ENCODE results near the gene RARA. TPM values are rescaled to one million over a fixed set of nuclear protein-coding genes. Genes with fewer than 3 reads are reported as not detected.

RARA gene
- total RNA-seq, 2 donors from 2014 or later: 46.8 to 73.4 TPM

DNA sequence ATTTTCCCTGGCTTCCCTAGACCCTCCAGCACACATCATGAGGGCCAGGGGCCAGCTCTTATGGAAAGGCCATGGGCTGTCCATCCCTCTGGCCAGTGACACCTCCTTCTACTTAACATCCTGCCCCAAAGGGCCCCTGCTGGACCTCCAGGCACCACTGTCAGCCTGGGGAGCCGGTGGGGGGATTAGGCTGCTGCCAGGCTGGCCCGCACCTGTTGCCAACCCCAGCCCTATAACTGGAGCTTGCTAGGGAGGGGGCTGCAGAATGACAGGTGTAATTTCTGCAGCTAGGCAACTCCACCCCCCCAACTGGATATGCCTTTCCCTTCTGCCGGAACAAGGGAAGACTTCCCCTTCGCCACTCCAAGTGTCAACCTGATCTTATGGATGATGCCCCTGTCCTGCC, 12.5 kb downstream of the RARA start:
- Histone ChIP-seq H3K9me3 (no peaks in the 10 kb centered on the region), H3K4me3 (peak overlapping the region; percentile 99), H3K27ac (peak overlapping the region; percentile 84 to 91), H3K4me1 (ENCODE audit: control insufficient read depth in 1 of 2, low read depth in 2 of 2) (peaks cover 75 to 91% of the 10 kb centered on the region in 2 donors), H3K27me3 (replicated peaks; ENCODE audit: insufficient read depth) (no peaks in the 10 kb centered on the region), H3K36me3 (no peaks in the 10 kb centered on the region)
- DNase-seq (ENCODE audit: low spot score) (no peak), ATAC-seq (ENCODE audit: insufficient number of reproducible peaks, low FRiP score, low read depth) (no peak)
- TF ChIP-seq CTCF (IDR thresholded peaks at IDR 0.05): no peak

DNA sequence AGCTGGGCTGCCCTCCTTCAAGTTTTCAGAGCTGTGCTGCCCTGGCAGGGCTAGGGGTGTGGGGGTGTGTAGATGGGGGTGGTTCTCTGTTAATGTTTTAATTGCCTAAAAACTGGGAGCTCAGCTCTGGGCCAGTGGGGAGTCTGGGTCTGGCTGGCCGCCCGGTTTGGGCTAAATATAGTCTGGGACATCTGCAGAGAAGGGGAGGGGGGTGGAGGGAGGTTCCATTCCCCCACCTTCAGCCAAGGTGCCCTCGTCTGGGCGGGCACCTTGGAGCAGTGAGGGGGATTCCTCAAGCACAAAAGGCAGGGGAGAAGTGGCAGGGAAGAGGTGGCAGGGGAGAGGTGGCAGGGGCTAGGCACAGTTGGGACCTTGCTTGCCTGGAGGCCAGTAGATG, 13.0 kb downstream of the RARA start:
- no peak for DNase-seq (ENCODE audit: low spot score)
- no peak for TF ChIP-seq CTCF (IDR thresholded peaks at IDR 0.05)
- peaks cover 78 to 91% of the 10 kb centered on the region in 2 donors for H3K4me1 ChIP-seq (ENCODE audit: control insufficient read depth in 1 of 2, low read depth in 2 of 2)
- H3K27ac ChIP-seq: peak overlapping the region; percentile 84 to 91
- no peaks in the 10 kb centered on the region for H3K27me3 ChIP-seq (replicated peaks; ENCODE audit: insufficient read depth)
- peak overlapping the region; percentile 99 for H3K4me3 ChIP-seq
- no peaks in the 10 kb centered on the region for H3K36me3 ChIP-seq
- H3K9me3 ChIP-seq: no peaks in the 10 kb centered on the region
- no peak for ATAC-seq (ENCODE audit: insufficient number of reproducible peaks, low FRiP score, low read depth)

DNA sequence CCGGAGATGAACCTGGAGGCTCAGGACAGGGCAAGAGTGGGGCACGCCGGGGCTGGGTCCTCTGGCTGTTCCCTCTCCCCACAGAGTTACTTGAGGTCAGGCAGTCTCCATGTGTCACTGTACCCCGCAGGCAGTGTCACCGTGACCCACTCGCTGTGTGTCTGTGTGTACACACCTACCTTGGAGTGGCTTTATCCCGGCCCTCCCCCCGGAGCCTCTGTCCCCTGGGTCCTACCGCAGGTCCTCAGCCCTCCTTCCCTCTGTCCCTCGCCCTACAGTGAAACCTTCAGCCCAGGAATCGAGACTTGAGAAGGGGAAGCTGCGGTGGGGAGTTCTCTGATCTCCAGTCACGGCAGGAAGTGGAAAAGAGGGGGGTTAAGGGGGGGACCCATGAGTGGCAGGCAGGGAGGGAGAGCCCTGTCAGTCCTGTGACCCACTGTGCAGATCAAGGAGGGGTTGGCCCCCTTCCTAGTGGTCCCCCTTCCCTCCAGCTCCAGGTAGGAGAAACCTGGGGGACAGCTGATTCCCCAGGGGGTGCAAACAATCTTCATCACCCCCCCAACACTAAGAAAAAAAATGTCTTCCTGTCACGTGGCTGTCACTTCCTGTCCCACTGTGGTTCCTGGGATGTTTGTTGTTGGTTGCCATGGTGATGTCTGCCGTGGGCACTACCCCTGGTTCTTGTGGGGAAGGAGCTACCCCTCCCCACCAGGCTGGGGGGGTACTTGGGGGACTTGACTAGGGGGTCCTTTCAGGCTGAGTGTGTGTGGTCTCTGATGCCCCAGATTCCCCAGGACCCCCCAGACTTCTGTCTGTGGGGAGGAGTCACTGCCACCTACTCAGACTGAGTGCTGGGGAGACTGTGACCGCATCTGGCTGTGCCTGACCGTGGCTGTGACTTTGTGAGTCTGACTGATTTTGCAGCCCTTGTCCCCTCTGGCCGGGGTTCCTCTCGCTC, 13.7 kb downstream of the RARA start:
- Histone ChIP-seq H3K27me3 (replicated peaks; ENCODE audit: insufficient read depth) (no peaks in the 10 kb centered on the region), H3K4me3 (peak overlapping the region; percentile 99), H3K36me3 (no peaks in the 10 kb centered on the region), H3K4me1 (ENCODE audit: control insufficient read depth in 1 of 2, low read depth in 2 of 2) (peaks cover 78 to 91% of the 10 kb centered on the region in 2 donors), H3K9me3 (no peaks in the 10 kb centered on the region), H3K27ac (peak overlapping the region; percentile 84 to 91)
- ATAC-seq (ENCODE audit: insufficient number of reproducible peaks, low FRiP score, low read depth) (peak; percentile 51), DNase-seq (ENCODE audit: low spot score) (peak; percentile 85)
- no peak for TF ChIP-seq CTCF (IDR thresholded peaks at IDR 0.05)

DNA sequence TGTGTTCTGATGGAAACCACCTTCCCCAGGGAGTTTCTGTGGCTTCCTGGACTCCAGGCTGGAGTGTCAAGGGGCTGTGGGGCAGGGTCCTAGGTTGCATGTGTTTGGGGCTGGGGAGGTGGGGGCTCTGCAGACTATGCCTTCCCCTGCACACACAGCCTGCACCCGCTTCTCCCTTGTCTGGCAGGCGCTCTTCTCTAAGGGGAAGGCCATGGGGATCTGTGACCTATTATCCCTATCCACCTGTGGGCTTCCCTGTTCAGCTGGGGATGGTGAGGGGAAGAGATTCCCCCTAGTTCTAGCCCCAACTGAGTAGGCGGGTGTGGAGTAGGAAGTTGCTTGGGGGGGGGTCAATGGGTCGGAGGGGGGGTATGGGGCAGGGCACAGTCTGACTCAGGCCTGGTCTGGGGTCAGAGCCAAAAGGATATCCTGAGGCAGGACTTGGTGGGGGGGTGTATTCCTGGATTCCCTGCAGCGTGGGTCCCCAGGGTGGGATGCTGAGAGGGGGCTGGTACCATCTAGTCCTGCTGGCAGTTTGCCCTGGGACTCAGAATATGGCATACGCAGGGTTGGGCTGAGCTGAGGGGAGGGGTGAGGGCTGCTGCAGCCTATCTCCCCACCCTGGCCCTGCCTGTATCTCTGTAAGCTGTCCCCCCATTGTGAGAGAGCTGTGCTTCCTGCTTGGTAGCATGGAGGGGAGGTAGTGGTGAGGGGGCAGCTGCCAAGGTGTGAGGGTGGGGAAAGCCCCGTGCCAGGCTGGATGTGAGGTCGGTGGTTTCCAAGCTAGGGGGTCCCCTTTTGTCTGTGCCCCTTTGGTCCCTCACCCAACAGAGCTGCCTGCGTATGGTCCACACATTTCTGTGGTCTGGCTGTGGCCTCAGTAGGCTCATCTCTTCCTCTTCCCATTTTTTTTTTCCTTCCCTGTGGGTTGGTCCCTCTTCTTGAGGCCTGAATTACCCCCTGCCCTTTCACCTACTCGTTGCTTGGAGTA, 14.7 kb downstream of the RARA start:
- TF ChIP-seq CTCF (IDR thresholded peaks at IDR 0.05): no peak
- no peaks in the 10 kb centered on the region for H3K27me3 ChIP-seq (replicated peaks; ENCODE audit: insufficient read depth)
- ATAC-seq (ENCODE audit: insufficient number of reproducible peaks, low FRiP score, low read depth): no peak
- H3K27ac ChIP-seq: peak overlapping the region; percentile 84 to 91
- no peaks in the 10 kb centered on the region for H3K36me3 ChIP-seq
- no peaks in the 10 kb centered on the region for H3K9me3 ChIP-seq
- H3K4me1 ChIP-seq (ENCODE audit: control insufficient read depth in 1 of 2, low read depth in 2 of 2): peaks cover 87 to 99% of the 10 kb centered on the region in 2 donors
- H3K4me3 ChIP-seq: peak overlapping the region; percentile 99
- peak; percentile 89 for DNase-seq (ENCODE audit: low spot score)

Measured in thoracic aorta (tissue), 2 donors.